ENCODE measurements around the gene LRRC46. TPM values are rescaled to one million over a fixed set of nuclear protein-coding genes. Genes with fewer than 3 reads are reported as not detected.

Gene LRRC46
- total RNA-seq, 1 donor from 2014 or later = not detected

GRCh38 chr17:47875011-47875985, 43.8 kb downstream of the LRRC46 start:
- DNase-seq (ENCODE audit: low spot score) = no peak

DNA sequence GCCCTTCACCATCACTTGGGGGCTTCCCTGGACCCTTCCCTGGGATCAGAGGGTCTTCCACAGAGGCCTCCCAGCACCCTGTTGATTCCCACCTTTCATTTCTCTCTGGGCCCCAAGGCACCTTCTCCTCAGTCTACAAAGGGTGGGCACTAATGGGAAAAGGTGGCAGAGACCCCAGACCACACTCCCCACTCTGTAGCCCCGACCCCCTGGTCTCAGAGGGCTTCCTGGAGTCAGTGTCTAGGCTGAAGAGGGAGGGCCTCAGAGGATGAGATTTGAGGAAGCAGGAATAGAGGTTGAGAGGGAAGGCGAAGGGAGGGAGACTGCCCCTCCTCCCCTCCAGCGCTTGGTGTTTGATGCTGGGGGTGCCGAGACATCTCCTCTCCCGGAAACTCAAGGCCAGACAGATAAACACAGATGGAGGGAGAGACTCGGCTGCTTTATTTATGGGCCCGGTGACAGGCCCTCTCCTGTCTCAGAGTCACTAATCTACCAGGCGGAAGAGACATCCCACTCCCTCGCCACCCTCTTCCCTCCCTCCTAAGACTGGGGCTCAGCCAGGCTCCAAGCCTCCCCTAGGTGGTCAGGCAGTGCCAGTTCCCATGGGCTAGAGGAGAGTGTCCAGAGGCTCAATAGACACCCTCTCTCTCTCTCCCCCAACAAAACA, 46.0 kb downstream of the LRRC46 start:
- DNase-seq (ENCODE audit: low spot score) = no peak

- no peak for DNase-seq (ENCODE audit: low spot score)
These were observed 46.9 kb downstream of the LRRC46 start for GRCh38 chr17:47878203-47879027.

DNA sequence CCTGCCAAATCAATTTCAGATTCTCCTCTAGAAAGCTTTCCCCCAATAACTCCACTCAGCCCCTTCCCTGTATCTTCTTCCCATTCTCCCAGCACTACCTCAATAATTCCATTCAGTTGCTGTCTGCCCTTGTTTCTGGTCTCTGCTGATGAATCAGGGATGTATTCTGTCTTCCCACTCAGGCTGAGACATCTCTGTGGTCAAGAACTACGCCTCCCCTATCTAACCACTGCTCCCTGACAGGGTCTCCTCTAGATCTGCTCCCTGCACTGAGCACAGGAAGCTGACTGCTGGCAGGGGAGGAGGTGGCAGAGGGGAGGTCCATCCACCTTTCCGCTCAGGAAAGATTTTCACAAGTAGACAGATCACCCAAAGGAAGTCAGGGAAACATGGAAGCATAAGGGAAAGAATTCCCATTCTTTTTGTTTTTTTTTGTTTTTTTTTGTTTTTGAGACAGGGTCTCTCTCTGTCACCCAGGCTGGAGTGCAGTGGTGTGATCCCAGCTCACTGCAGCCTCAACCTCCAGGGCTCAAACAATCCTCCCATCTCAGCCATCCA, 47.6 kb downstream of the LRRC46 start:
- no peak for DNase-seq (ENCODE audit: low spot score)

DNA sequence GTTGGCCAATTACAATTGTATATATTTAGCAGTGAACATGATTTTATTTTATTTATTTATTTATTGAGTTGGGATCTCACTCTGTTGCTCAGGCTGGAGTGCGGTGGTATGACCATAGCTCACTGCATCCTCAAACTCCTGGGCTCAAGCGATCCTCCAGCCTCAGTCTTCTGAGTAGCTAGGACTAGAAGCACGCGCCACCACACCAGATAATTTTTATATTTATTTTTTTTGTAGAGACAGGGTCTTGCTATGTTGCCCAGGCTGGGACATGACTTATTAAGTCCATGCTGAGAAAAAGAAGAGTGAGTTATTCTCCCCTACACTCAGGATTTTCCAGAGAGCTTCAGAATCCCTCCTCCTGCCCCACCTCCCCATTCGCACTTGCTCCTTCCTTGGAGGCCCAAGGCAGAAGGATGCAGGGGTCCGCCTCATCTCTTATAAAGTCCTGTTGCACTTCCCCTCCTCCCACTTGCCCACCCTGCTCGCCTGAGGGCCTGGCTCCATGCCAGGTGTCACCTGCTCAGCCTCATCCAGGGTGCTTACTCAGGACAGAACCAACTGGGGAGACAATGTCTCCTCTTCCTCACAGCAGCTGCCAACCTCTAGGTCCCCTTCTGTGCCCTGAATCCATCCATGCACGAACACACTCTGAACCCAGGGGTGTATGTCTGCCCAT, 48.4 kb downstream of the LRRC46 start:
- no peak for DNase-seq (ENCODE audit: low spot score)

GRCh38 chr17:47882247-47882646, 50.8 kb downstream of the LRRC46 start:
- no peak for DNase-seq (ENCODE audit: low spot score)

- no peak for DNase-seq (ENCODE audit: low spot score)
These were observed 51.5 kb downstream of the LRRC46 start for GRCh38 chr17:47882695-47883588.

DNA sequence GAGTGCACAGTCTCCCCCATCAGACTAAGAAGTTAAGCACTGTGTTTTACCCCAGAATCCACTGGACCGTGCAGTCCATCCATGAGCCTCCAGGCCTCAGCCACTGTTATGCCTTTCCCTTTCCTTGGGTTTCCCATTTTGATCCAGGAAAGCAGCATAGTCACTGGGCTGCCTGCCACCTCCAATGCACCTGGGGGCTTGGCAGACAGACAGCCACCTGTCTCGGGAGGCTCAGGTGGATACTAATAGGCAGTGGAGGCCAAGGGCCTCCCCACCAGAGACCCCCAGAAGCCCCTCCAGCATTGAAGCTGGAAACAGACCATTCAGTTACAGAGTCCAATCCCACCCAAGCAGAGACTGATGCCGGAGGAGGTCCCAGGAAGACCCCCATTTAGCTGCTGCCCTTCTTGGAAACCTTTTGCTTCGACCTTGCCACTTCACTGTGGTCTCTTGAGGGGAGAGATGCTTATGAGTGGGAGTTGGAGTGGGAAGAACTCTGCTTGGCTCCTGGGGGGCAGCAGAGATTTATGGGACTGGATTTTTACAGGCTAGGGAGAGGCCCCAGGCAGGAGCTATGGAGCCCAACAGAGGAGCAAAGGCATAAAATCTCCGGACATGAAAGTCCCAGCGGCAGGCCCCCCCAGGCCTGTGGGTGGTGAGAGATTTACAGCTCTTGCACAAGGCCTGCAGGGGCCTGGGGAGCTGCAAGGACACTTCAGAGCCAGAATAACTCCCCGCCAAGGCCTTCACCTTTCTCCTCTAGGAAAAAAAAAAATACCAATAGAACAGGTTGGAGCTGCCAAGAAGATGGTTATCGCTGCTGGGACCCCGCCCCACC, 52.3 kb downstream of the LRRC46 start:
- no peak for DNase-seq (ENCODE audit: low spot score)

- no peak for DNase-seq (ENCODE audit: low spot score)
These were observed 52.9 kb downstream of the LRRC46 start for GRCh38 chr17:47884427-47884740.

- no peak for DNase-seq (ENCODE audit: low spot score)
These were observed 53.6 kb downstream of the LRRC46 start for GRCh38 chr17:47884905-47885730.

Other genes starting within 250 kb of the LRRC46 start
- gene KPNB1, start 181.8 kb upstream of the LRRC46 start, total RNA-seq = 276 TPM
- 21.7 TPM for gene TBKBP1, start 137.5 kb upstream of the LRRC46 start, total RNA-seq
- 0.35 TPM for gene TBX21, start 98.4 kb upstream of the LRRC46 start, total RNA-seq
- 5.1 TPM for gene OSBPL7, start 9.9 kb upstream of the LRRC46 start, total RNA-seq
- gene MRPL10, start 129 bp upstream of the LRRC46 start, total RNA-seq = 33.5 TPM
- 70.6 TPM for gene SCRN2, start 9.6 kb downstream of the LRRC46 start, total RNA-seq
- gene SP6, start 19.5 kb downstream of the LRRC46 start, total RNA-seq = 1.9 TPM
- 12.7 TPM for gene SP2, start 64.6 kb downstream of the LRRC46 start, total RNA-seq
- gene PNPO, start 109.9 kb downstream of the LRRC46 start, total RNA-seq = 28.2 TPM
- not detected for gene PRR15L, start 126.2 kb downstream of the LRRC46 start, total RNA-seq
- gene CDK5RAP3, start 139.4 kb downstream of the LRRC46 start, total RNA-seq = 105 TPM
- 64.4 TPM for gene COPZ2, start 206.1 kb downstream of the LRRC46 start, total RNA-seq
- 171 TPM for gene NFE2L1, start 216.7 kb downstream of the LRRC46 start, total RNA-seq

All from mesenteric fat pad (tissue), 1 donor.